Activated naive CD8-positive, alpha-beta T cell treated with anti-CD3 and anti-CD28 coated beads, Interleukin-2, amount 10 ng/mL, durations not matched to agents 7 days and 5 days (primary cell): ENCODE measurements around the gene TP53BP2. TPM values are rescaled to one million over a fixed set of nuclear protein-coding genes. Genes with fewer than 3 reads are reported as not detected.

Experiments used
- ATAC-seq: fragments of 150-1000 bp; cut with Tn5 transposase; one replicate; pipeline ENCODE4 v1.10.0; 2021; ENCODE audit warnings: low read depth, moderate library complexity
- POLR2A ChIA-PET: fragments of 350-600 bp; sonication (Branson Sonifier 250); formaldehyde crosslinking; loops from one replicate; lab custom pipeline; 2021; ENCODE audit warnings: antibody characterized with exemption; lab: Charles Lee
- DNase-seq: peaks from one replicate; pipeline ENCODE4 v3.0.0; 2021
- H3K27ac Mint-ChIP-seq: one replicate; pipeline ENCODE4 v1.8.0; 2022; ENCODE audit warnings: mild to moderate bottlenecking, mixed read lengths
- H3K27me3 Mint-ChIP-seq: one replicate; pipeline ENCODE4 v1.8.0; 2022; ENCODE audit warnings: mild to moderate bottlenecking, moderate library complexity, mixed read lengths
- H3K36me3 Mint-ChIP-seq: one replicate; pipeline ENCODE4 v1.8.0; 2021; ENCODE audit warnings: mild to moderate bottlenecking, mixed read lengths
- H3K4me1 Mint-ChIP-seq: one replicate; pipeline ENCODE4 v1.8.0; 2021; ENCODE audit warnings: mixed read lengths
- H3K4me3 Mint-ChIP-seq: one replicate; pipeline ENCODE4 v1.8.0; 2022; ENCODE audit warnings: mild to moderate bottlenecking, moderate library complexity, mixed read lengths
- H3K9me3 Mint-ChIP-seq: one replicate; pipeline ENCODE4 v1.8.0; 2021; ENCODE audit warnings: mixed read lengths
- total RNA-seq, 2 experiments: library from RNA; stranded (reverse); gene quantifications; one replicate each; pipeline ENCODE4 v1.2.3, GENCODE V29; 2021

TP53BP2 gene
- total RNA-seq, 2 experiments from 2014 or later: 35.4 to 37.2 TPM

- H3K27me3 Mint-ChIP-seq: no peaks in the 10 kb centered on the region
- H3K9me3 Mint-ChIP-seq: no peaks in the 10 kb centered on the region
- ATAC-seq (no peak), DNase-seq (no peak)
- H3K4me3 Mint-ChIP-seq: no peak overlapping the region
- peaks cover 36% of the 10 kb centered on the region for H3K36me3 Mint-ChIP-seq
- H3K4me1 Mint-ChIP-seq: peaks cover 35% of the 10 kb centered on the region
- no peak overlapping the region for H3K27ac Mint-ChIP-seq
- POLR2A ChIA-PET: no interaction called here
Measured at GRCh38 chr1:223730479-223731132, 115.1 kb downstream of the TP53BP2 start.

GRCh38 chr1:223729906-223730305 is 115.8 kb downstream of the TP53BP2 start:
- Mint-ChIP-seq H3K36me3 (peaks cover 35% of the 10 kb centered on the region), H3K9me3 (no peaks in the 10 kb centered on the region), H3K4me3 (no peak overlapping the region), H3K4me1 (peaks cover 33% of the 10 kb centered on the region), H3K27me3 (no peaks in the 10 kb centered on the region), H3K27ac (no peak overlapping the region)
- DNase-seq (no peak), ATAC-seq (no peak)
- POLR2A ChIA-PET: interaction anchor here (0.7 kb wide), 1 partner anchor 26 kb away, joined by 4 read pairs; no protein-coding TSS in a partner anchor

Other genes with a start within 250 kb of the TP53BP2 start
- gene CAPN8, start 180.2 kb downstream of the TP53BP2 start, total RNA-seq: under 1 TPM in 1 of 2 experiments, not detected in 1; 0.28 TPM
- gene CAPN2, start 133.4 kb downstream of the TP53BP2 start, total RNA-seq: 100 to 1,000 TPM; 169 to 177 TPM